Mesendoderm (in vitro differentiated cells): ENCODE data around the gene VSIG1.

Experiments used
- DNase-seq: peaks from one replicate; pipeline ENCODE4 v3.0.0; 2013
- H2AK5ac ChIP-seq: 2 replicates; pipeline ENCODE4 v1.6.1; 2013; ENCODE audit warnings: low read length, inconsistent platforms
- H2BK120ac ChIP-seq: 2 replicates; pipeline ENCODE4 v1.6.1; 2013; ENCODE audit warnings: low read depth, mild to moderate bottlenecking, low read length, moderate library complexity, mixed read lengths
- H2BK15ac ChIP-seq: replicated peaks from 2 replicates; pipeline ENCODE4 v1.6.1; 2013; ENCODE audit warnings: low read depth, mild to moderate bottlenecking, moderate library complexity
- H2BK5ac ChIP-seq: 2 replicates; pipeline ENCODE4 v1.6.1; 2013; ENCODE audit warnings: low read length, inconsistent platforms
- H3K18ac ChIP-seq: 2 replicates; pipeline ENCODE4 v1.6.1; 2013; ENCODE audit warnings: mild to moderate bottlenecking, low read length, mixed read lengths
- H3K23ac ChIP-seq: one replicate; pipeline ENCODE4 v1.6.1; 2013; ENCODE audit warnings: low read length
- H3K27ac ChIP-seq: 2 replicates; pipeline ENCODE4 v1.5.1; 2013; ENCODE audit warnings: low read depth, mild to moderate bottlenecking, inconsistent platforms, low read length, moderate library complexity
- H3K27me3 ChIP-seq: 2 replicates; pipeline ENCODE4 v1.6.1; 2013; ENCODE audit warnings: low read length, control low read depth, mild to moderate bottlenecking, inconsistent platforms; ENCODE audit not compliant: insufficient read depth, poor library complexity
- H3K36me3 ChIP-seq: 2 replicates; pipeline ENCODE4 v1.6.1; 2013; ENCODE audit warnings: low read length, inconsistent platforms; ENCODE audit not compliant: control insufficient read depth, insufficient read depth
- H3K4ac ChIP-seq: one replicate; pipeline ENCODE4 v1.6.1; 2013; ENCODE audit warnings: low read depth, mild to moderate bottlenecking, low read length, moderate library complexity
- H3K4me1 ChIP-seq: 2 replicates; pipeline ENCODE4 v1.6.1; 2013; ENCODE audit warnings: low read depth, low read length, inconsistent platforms; ENCODE audit not compliant: control insufficient read depth
- H3K4me2 ChIP-seq: 2 replicates; pipeline ENCODE4 v1.6.1; 2013; ENCODE audit warnings: low read length
- H3K4me3 ChIP-seq: 2 replicates; pipeline ENCODE4 v1.5.1; 2013; ENCODE audit warnings: mild to moderate bottlenecking, low read length
- H3K56ac ChIP-seq: one replicate; pipeline ENCODE4 v1.6.1; 2013; ENCODE audit warnings: low read length
- H3K79me1 ChIP-seq: 2 replicates; pipeline ENCODE4 v1.6.1; 2013; ENCODE audit warnings: low read length, inconsistent platforms
- H3K79me2 ChIP-seq: 2 replicates; pipeline ENCODE4 v1.6.1; 2013; ENCODE audit warnings: mild to moderate bottlenecking, low read length; ENCODE audit not compliant: control insufficient read depth, insufficient read depth
- H3K9ac ChIP-seq: 2 replicates; pipeline ENCODE4 v1.6.1; 2013; ENCODE audit warnings: low read length, inconsistent platforms
- H4K5ac ChIP-seq: one replicate; pipeline ENCODE4 v1.6.1; 2013; ENCODE audit warnings: low read length
- H4K8ac ChIP-seq: one replicate; pipeline ENCODE4 v1.6.1; 2013; ENCODE audit warnings: low read depth, mild to moderate bottlenecking, control low read depth, low read length, moderate library complexity
- WGBS: extraction: QIAGEN DNeasy Blood & Tissue Kit; methylation state at CpG from one replicate; pipeline ENCODE4 v1.1.7; 2013; ENCODE audit warnings: low lambda C conversion rate, missing lambda C conversion rate; ENCODE audit not compliant: insufficient coverage; ENCODE audit errors: extremely low coverage; 5-methylcytosine and 5-hydroxymethylcytosine counted together

Gene VSIG1

DNA sequence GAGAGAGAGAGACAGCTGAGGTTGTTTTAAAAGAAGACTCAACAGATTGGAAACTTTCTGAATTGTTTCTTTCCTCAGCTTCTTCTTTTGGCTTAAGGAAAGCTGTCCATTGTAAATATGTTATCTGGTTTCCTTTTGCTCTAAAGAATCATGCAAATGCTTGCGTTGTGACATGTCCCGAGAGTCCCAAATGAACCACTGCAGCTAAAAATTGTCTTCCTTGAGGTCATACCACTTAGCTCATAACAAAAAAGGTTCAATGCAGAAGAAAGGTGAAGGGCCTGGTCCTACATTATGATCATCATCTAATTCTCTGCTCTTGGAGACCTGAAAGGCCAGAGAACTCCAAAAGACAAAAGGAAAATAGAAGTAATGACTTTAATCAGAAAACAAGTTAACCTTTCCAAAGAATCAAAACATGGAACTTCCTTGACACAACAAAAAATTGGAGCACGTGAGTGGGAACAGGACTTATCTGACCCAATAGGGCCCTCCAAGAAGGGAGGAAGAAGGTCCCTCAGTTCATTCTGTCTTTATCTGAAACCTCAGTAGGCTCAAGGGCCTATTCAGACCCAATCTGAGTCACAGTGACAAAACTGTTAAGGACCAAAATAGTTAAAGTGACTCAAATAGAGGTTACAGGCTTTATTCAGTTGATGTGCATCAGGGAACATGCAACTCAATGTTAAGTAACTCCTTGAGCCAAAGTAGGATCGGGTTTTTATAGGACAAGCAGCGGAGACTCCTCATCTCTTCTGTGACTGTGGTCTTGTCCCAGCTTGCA, 14.7 kb upstream of the VSIG1 start:
- Histone ChIP-seq H2BK120ac (no peak overlapping the region), H3K27ac (no peak overlapping the region), H3K4me1 (no peaks in the 10 kb centered on the region), H2AK5ac (no peak overlapping the region), H3K27me3 (no peaks in the 10 kb centered on the region), H3K4me3 (no peak overlapping the region), H3K18ac (no peak overlapping the region), H3K79me1 (no peaks in the 10 kb centered on the region), H3K9ac (no peak overlapping the region), H3K4ac (no peak overlapping the region), H2BK5ac (no peak overlapping the region), H4K5ac (no peak overlapping the region), H4K8ac (no peak overlapping the region), H2BK15ac (no peak overlapping the region), H3K79me2 (no peaks in the 10 kb centered on the region), H3K56ac (no peak overlapping the region), H3K36me3 (no peaks in the 10 kb centered on the region), H3K4me2 (no peak overlapping the region), H3K23ac (no peak overlapping the region)
- WGBS = no CpG with 5 or more reads among the region's 5 CpGs
- no peak for DNase-seq

DNA sequence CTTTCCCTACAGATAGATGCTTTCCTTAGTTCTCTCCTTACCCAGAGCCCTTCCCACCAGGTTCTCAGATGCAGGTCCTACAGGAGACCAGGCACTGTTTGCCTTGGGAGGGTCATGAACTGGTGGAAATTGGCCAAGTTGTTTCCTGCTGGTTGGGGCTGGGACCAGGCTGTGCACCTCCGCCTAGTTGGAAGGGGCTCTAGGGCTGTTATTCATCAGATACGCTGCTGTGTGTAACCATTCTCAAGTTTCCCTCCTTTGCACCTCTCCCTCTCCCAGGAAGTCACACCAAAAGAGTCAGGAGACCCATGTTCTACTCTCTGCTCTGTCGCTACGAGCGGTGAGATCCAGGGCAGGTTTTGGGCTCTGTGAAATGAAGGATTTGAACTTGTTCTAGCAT, 11.9 kb upstream of the VSIG1 start:
- H3K4me1 ChIP-seq = no peaks in the 10 kb centered on the region
- no peaks in the 10 kb centered on the region for H3K36me3 ChIP-seq
- no peak overlapping the region for H2BK120ac ChIP-seq
- no peak overlapping the region for H3K4ac ChIP-seq
- no peak overlapping the region for H3K27ac ChIP-seq
- H3K4me3 ChIP-seq = no peak overlapping the region
- no peaks in the 10 kb centered on the region for H3K27me3 ChIP-seq
- H3K4me2 ChIP-seq = no peak overlapping the region
- no peak overlapping the region for H3K56ac ChIP-seq
- no peak for DNase-seq
- no peak overlapping the region for H3K18ac ChIP-seq
- no peaks in the 10 kb centered on the region for H3K79me2 ChIP-seq
- no peak overlapping the region for H3K23ac ChIP-seq
- WGBS = no CpG with 5 or more reads among the region's 5 CpGs
- H4K5ac ChIP-seq = no peak overlapping the region
- H3K79me1 ChIP-seq = no peaks in the 10 kb centered on the region
- no peak overlapping the region for H4K8ac ChIP-seq
- no peak overlapping the region for H2AK5ac ChIP-seq
- no peak overlapping the region for H2BK15ac ChIP-seq
- no peak overlapping the region for H3K9ac ChIP-seq
- H2BK5ac ChIP-seq = no peak overlapping the region

DNA sequence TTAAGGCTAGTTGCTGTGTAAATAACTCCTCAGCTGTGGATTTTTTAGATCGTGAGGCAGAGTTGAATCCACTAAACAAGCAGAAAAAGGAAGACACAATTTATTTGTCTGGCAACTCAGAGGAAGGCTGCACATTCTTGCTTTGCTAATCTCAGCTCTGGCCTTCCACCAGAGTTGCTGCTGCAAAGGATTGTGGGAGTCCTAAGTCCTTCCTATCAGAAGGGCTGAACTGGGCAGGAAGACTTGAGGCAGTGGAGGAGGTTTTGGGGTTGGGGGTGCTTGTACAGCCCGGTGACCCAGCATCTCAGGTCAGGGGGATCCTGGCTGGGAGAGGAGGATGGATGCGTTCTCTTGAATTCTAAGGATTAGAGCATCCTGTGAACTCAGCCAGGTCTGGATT, 11.0 kb upstream of the VSIG1 start:
- no peaks in the 10 kb centered on the region for H3K4me1 ChIP-seq
- H4K5ac ChIP-seq = no peak overlapping the region
- H3K18ac ChIP-seq = no peak overlapping the region
- H3K9ac ChIP-seq = no peak overlapping the region
- no peak overlapping the region for H2AK5ac ChIP-seq
- no peak overlapping the region for H2BK120ac ChIP-seq
- H3K56ac ChIP-seq = no peak overlapping the region
- no peak overlapping the region for H2BK5ac ChIP-seq
- no peak overlapping the region for H3K4ac ChIP-seq
- H3K36me3 ChIP-seq = no peaks in the 10 kb centered on the region
- H2BK15ac ChIP-seq = no peak overlapping the region
- H3K4me2 ChIP-seq = no peak overlapping the region
- no peak overlapping the region for H4K8ac ChIP-seq
- no peak overlapping the region for H3K23ac ChIP-seq
- no peak overlapping the region for H3K4me3 ChIP-seq
- H3K27ac ChIP-seq = no peak overlapping the region
- no CpG with 5 or more reads among the region's 3 CpGs for WGBS
- H3K27me3 ChIP-seq = no peaks in the 10 kb centered on the region
- H3K79me2 ChIP-seq = no peaks in the 10 kb centered on the region
- DNase-seq = peak; percentile 12
- H3K79me1 ChIP-seq = no peaks in the 10 kb centered on the region

DNA sequence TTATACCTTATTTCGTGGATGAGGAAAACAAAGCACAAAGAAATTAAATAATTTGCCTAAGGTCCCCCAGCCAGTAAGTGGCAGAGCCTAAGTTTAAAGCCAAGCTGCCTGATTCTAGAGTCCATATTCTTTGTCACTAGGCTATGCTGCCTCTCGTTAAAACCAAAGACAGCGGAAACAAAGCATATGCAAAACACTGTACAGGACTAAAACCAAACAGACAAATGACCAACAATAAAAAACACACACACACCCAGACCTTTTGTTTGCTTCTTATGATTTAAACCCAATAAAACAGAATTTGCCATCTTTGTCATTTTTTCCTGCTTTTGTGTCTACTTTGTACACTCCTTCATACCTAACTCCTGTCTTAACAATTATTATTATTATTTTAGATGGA, 10.1 kb upstream of the VSIG1 start:
- no peak overlapping the region for H4K8ac ChIP-seq
- H2BK120ac ChIP-seq = no peak overlapping the region
- no CpG with 5 or more reads among the region's 3 CpGs for WGBS
- H3K4me3 ChIP-seq = no peak overlapping the region
- H2BK5ac ChIP-seq = no peak overlapping the region
- no peak for DNase-seq
- no peaks in the 10 kb centered on the region for H3K4me1 ChIP-seq
- H3K27ac ChIP-seq = no peak overlapping the region
- no peak overlapping the region for H3K9ac ChIP-seq
- no peak overlapping the region for H3K18ac ChIP-seq
- H3K79me2 ChIP-seq = no peaks in the 10 kb centered on the region
- no peaks in the 10 kb centered on the region for H3K79me1 ChIP-seq
- H3K23ac ChIP-seq = no peak overlapping the region
- H3K27me3 ChIP-seq = no peaks in the 10 kb centered on the region
- H3K56ac ChIP-seq = no peak overlapping the region
- no peak overlapping the region for H3K4me2 ChIP-seq
- H2AK5ac ChIP-seq = no peak overlapping the region
- no peak overlapping the region for H2BK15ac ChIP-seq
- H3K4ac ChIP-seq = no peak overlapping the region
- H4K5ac ChIP-seq = no peak overlapping the region
- H3K36me3 ChIP-seq = no peaks in the 10 kb centered on the region

DNA sequence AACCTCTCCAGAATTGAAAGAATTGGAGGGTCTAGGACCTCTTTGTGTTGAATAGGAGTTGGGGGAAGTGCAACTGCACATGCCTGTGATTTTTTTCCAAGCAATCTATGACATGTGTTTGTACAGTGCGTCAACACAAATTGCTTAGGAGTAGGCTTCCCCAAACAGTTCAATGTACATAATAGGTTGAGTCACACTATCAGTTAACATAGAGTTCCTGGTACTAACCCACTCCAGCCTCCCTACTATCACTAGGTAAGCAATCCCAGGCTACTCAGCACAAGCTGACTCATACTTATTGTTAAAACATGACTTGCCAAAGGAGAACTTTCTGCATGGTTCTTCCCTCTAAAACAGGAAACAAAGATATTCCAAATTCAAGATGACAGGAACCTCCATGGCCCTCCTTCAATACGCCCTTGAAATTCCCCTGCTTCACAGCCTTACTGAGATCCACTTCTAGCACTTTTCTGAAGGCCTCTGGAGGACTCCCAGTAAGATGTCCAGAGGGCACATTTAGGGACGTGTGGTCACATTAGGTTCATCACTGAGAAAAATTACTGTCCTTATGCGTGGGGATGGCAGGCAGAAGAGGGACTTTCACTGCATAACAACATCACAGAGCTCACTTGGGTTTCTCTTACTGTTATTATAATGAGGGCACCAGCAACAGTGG, 8.4 kb upstream of the VSIG1 start:
- Histone ChIP-seq H3K4me2 (no peak overlapping the region), H3K9ac (no peak overlapping the region), H2AK5ac (no peak overlapping the region), H3K4ac (no peak overlapping the region), H3K79me2 (no peaks in the 10 kb centered on the region), H2BK15ac (no peak overlapping the region), H4K8ac (no peak overlapping the region), H3K4me1 (no peaks in the 10 kb centered on the region), H3K56ac (no peak overlapping the region), H3K27me3 (no peaks in the 10 kb centered on the region), H3K18ac (no peak overlapping the region), H3K4me3 (no peak overlapping the region), H2BK120ac (no peak overlapping the region), H3K36me3 (no peaks in the 10 kb centered on the region), H3K27ac (no peak overlapping the region), H3K79me1 (no peaks in the 10 kb centered on the region), H3K23ac (no peak overlapping the region), H2BK5ac (no peak overlapping the region), H4K5ac (no peak overlapping the region)
- DNase-seq = peak; percentile 3
- WGBS = no CpG with 5 or more reads among the region's 4 CpGs
